Putamen (tissue), 1 donor: ENCODE data around the gene RGS6.

Experiments
- DNase-seq: peaks from one replicate; pipeline ENCODE4 v3.0.0-alpha.2; 2016; ENCODE audit warnings: low spot score

The RGS6 gene

GRCh38 chr14:72501439-72501838 lies 569.2 kb downstream of the RGS6 start:
- DNase-seq, result no peak

GRCh38 chr14:72503271-72503670 lies 571.0 kb downstream of the RGS6 start:
- no peak for DNase-seq

GRCh38 chr14:72503696-72504368 lies 571.6 kb downstream of the RGS6 start:
- no peak for DNase-seq

- no peak for DNase-seq
Observed at GRCh38 chr14:72510566-72510965, 578.3 kb downstream of the RGS6 start.

- DNase-seq, result no peak
Observed at GRCh38 chr14:72512281-72512680, 580.1 kb downstream of the RGS6 start.

- DNase-seq, result no peak
Observed at GRCh38 chr14:72512925-72513324, 580.7 kb downstream of the RGS6 start.

GRCh38 chr14:72513346-72513745 lies 581.1 kb downstream of the RGS6 start:
- no peak for DNase-seq

GRCh38 chr14:72513965-72514659 lies 581.9 kb downstream of the RGS6 start:
- no peak for DNase-seq

GRCh38 chr14:72514660-72515025 lies 582.4 kb downstream of the RGS6 start:
- no peak for DNase-seq

- no peak for DNase-seq
Observed at GRCh38 chr14:72515779-72516770, 583.8 kb downstream of the RGS6 start.

- peak; percentile 66 for DNase-seq
Observed at GRCh38 chr14:72516936-72517700, 584.9 kb downstream of the RGS6 start.

GRCh38 chr14:72517736-72518135 lies 585.5 kb downstream of the RGS6 start:
- no peak for DNase-seq

- DNase-seq, result no peak
Observed at GRCh38 chr14:72518809-72519377, 586.7 kb downstream of the RGS6 start.

GRCh38 chr14:72519543-72519942 lies 587.3 kb downstream of the RGS6 start:
- no peak for DNase-seq

GRCh38 chr14:72521045-72521444 lies 588.8 kb downstream of the RGS6 start:
- no peak for DNase-seq

- no peak for DNase-seq
Observed at GRCh38 chr14:72521968-72522741, 589.9 kb downstream of the RGS6 start.

GRCh38 chr14:72522847-72523246 lies 590.6 kb downstream of the RGS6 start:
- no peak for DNase-seq

- DNase-seq, result no peak
Observed at GRCh38 chr14:72523424-72524294, 591.4 kb downstream of the RGS6 start.

- DNase-seq, result no peak
Observed at GRCh38 chr14:72524295-72524629, 592.0 kb downstream of the RGS6 start.
